Neural progenitor cell (in vitro differentiated cells): ENCODE measurements around the gene EPHA2. TPM values are rescaled to one million over a fixed set of nuclear protein-coding genes. Genes with fewer than 3 reads are reported as not detected.
A peak's percentile ranks its signal among the peaks of the same experiment; 100 is the strongest.

Experiments used
- DNase-seq: peaks from one replicate; pipeline ENCODE4 v3.0.0-alpha.2; 2016; ENCODE audit warnings: low spot score
- H2AFZ ChIP-seq: fragments of 200-600 bp; sonication (generic); replicated peaks from 2 replicates; pipeline ENCODE4 v1.6.1; 2016; ENCODE audit warnings: antibody characterized with exemption
- H3F3A ChIP-seq: fragments of 200-600 bp; sonication (generic); 2 replicates; pipeline ENCODE4 v1.6.1; 2016; ENCODE audit warnings: antibody characterized with exemption, low read depth
- H3K27ac ChIP-seq: fragments of 200-600 bp; sonication (generic); 2 replicates; pipeline ENCODE4 v1.5.1; 2016; ENCODE audit warnings: mild to moderate bottlenecking
- H3K27me3 ChIP-seq: fragments of 200-600 bp; sonication (generic); 2 replicates; pipeline ENCODE4 v1.6.1; 2016; ENCODE audit warnings: mild to moderate bottlenecking, moderate library complexity
- H3K36me3 ChIP-seq: fragments of 200-600 bp; sonication (generic); 2 replicates; pipeline ENCODE4 v1.5.1; 2016
- H3K4me1 ChIP-seq: fragments of 200-600 bp; sonication (generic); 2 replicates; pipeline ENCODE4 v1.6.1; 2016; ENCODE audit warnings: mixed run types
- H3K4me2 ChIP-seq: fragments of 200-600 bp; sonication (generic); 2 replicates; pipeline ENCODE4 v1.6.1; 2016
- H3K4me3 ChIP-seq: fragments of 200-600 bp; sonication (generic); 2 replicates; pipeline ENCODE4 v1.5.1; 2016
- H3K79me2 ChIP-seq: fragments of 200-600 bp; sonication (generic); 2 replicates; pipeline ENCODE4 v1.6.1; 2016; ENCODE audit warnings: low read depth
- H3K9ac ChIP-seq: fragments of 200-600 bp; sonication (generic); 2 replicates; pipeline ENCODE4 v1.6.1; 2016
- H3K9me3 ChIP-seq: fragments of 200-600 bp; sonication (generic); 2 replicates; pipeline ENCODE4 v1.5.1; 2016; ENCODE audit warnings: low read depth
- H4K20me1 ChIP-seq: fragments of 200-600 bp; sonication (generic); 2 replicates; pipeline ENCODE4 v1.6.1; 2016; ENCODE audit warnings: low read depth
- H3K27ac Mint-ChIP-seq: 3 replicates; pipeline ENCODE4 v1.8.0; 2021; ENCODE audit warnings: mixed read lengths
- H3K27me3 Mint-ChIP-seq: 2 replicates; pipeline ENCODE4 v1.8.0; 2022; ENCODE audit warnings: low read depth, mild to moderate bottlenecking, inconsistent platforms, moderate library complexity, mixed read lengths; ENCODE audit not compliant: insufficient read depth
- H3K36me3 Mint-ChIP-seq: 3 replicates; pipeline ENCODE4 v1.8.0; 2021; ENCODE audit warnings: mixed read lengths
- H3K4me1 Mint-ChIP-seq: 3 replicates; pipeline ENCODE4 v1.8.0; 2021; ENCODE audit warnings: mixed read lengths
- H3K4me3 Mint-ChIP-seq: 3 replicates; pipeline ENCODE4 v1.8.0; 2021; ENCODE audit warnings: mild to moderate bottlenecking, moderate library complexity, mixed read lengths
- H3K9me3 Mint-ChIP-seq: 3 replicates; pipeline ENCODE4 v1.8.0; 2020; ENCODE audit warnings: mixed read lengths
- CTCF ChIP-seq: fragments of 200-600 bp; sonication (generic); IDR thresholded peaks from 2 replicates; pipeline ENCODE4 v1.5.1; 2017; ENCODE audit warnings: antibody characterized with exemption, mild to moderate bottlenecking
- EZH2 ChIP-seq: fragments of 200-600 bp; sonication (generic); IDR thresholded peaks from 2 replicates; pipeline ENCODE4 v1.6.1; 2017; ENCODE audit warnings: antibody characterized with exemption, mild to moderate bottlenecking, moderate library complexity
- EZH2phosphoT487 ChIP-seq: fragments of 200-600 bp; sonication (generic); IDR thresholded peaks from 2 replicates; pipeline ENCODE4 v1.6.1; 2017; ENCODE audit warnings: antibody characterized with exemption
- total RNA-seq: library from RNA; depleted of rRNA; stranded (reverse); fragments of >200 nt; gene quantifications from 2 replicates; pipeline ENCODE4 v1.2.3, GENCODE V29; 2015; ENCODE audit warnings: low replicate concordance

The EPHA2 gene
- total RNA-seq, 1 donor from 2014 or later, result 14.9 TPM

DNA sequence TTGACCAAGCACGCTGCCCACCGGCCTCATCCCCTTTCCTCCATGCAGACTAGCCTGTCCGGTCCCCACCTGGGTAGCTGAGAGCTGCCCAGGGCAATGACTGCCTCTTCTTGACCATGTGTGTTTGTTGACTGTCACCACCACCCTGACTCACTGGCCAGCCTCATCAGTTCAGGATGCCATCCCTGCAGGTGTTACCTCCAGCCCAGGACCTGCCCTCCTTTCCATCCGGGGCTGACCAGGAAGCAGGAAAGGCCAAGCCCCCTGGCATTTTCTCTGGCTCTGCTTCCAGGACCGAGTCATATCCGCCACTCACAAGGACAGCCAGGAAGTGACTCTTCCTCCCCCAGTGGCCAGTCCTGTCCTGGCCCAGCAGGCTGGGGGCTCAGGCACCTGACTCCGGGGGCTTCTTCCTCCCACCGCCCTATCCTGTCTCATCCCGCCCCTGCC is 17.1 kb downstream of the EPHA2 start:
- Histone ChIP-seq H3K27me3 (no peaks in the 10 kb centered on the region), H3K9me3 (no peaks in the 10 kb centered on the region), H3F3A (peaks cover 21% of the 10 kb centered on the region), H4K20me1 (peaks cover 58% of the 10 kb centered on the region), H3K4me1 (peaks cover 31% of the 10 kb centered on the region), H3K36me3 (no peaks in the 10 kb centered on the region), H2AFZ (no peak overlapping the region), H3K79me2 (peaks cover 27% of the 10 kb centered on the region), H3K9ac (no peak overlapping the region), H3K27ac (no peak overlapping the region), H3K4me3 (no peak overlapping the region), H3K4me2 (no peak overlapping the region)
- Mint-ChIP-seq H3K4me3 (peak overlapping the region; percentile 54), H3K4me1 (peaks cover 34% of the 10 kb centered on the region), H3K9me3 (no peaks in the 10 kb centered on the region), H3K36me3 (peaks cover 21% of the 10 kb centered on the region), H3K27me3 (peaks cover 3% of the 10 kb centered on the region), H3K27ac (peak overlapping the region; percentile 55)
- TF ChIP-seq EZH2 (no peak), EZH2phosphoT487 (no peak), CTCF (no peak)
- no peak for DNase-seq

DNA sequence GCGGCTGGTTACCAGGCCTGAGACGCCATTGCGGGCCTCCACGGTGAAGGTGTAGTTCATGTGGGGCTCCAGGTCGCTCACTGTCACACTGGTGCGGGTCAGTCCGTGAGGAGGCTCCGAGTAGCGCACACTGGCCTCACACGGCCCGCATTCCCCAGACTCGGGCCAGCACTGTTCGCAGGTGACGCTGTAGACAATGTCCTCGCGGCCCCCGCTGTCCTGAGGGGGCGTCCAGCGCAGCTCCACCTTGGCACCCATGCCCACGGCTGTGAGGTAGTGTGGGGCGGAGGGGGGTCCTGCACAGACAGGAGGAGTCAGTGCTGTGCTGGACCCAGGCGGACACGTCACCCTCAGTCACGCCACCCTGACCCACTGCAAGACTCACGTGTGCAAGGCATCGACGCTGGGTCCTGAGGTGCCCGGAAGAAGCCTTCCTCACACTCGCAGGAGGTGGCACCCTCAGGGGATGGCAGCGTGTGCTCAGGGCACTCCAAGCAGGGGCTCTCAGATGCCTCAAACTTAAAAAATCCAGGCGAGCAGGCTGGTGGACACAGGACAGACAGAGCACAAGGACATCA is 17.9 kb downstream of the EPHA2 start:
- Histone ChIP-seq H3K79me2 (peaks cover 24% of the 10 kb centered on the region), H3K4me3 (no peak overlapping the region), H3K27ac (no peak overlapping the region), H3K27me3 (no peaks in the 10 kb centered on the region), H3K36me3 (no peaks in the 10 kb centered on the region), H3K4me1 (peaks cover 31% of the 10 kb centered on the region), H3K9me3 (no peaks in the 10 kb centered on the region), H3K4me2 (no peak overlapping the region), H3F3A (peaks cover 21% of the 10 kb centered on the region), H4K20me1 (peaks cover 50% of the 10 kb centered on the region), H3K9ac (no peak overlapping the region), H2AFZ (no peak overlapping the region)
- peaks cover 19% of the 10 kb centered on the region for H3K36me3 Mint-ChIP-seq
- DNase-seq, result no peak
- H3K27ac Mint-ChIP-seq, result no peak overlapping the region
- H3K9me3 Mint-ChIP-seq, result no peaks in the 10 kb centered on the region
- H3K4me1 Mint-ChIP-seq, result peaks cover 34% of the 10 kb centered on the region
- no peak overlapping the region for H3K4me3 Mint-ChIP-seq
- peaks cover 1% of the 10 kb centered on the region for H3K27me3 Mint-ChIP-seq
- TF ChIP-seq EZH2 (no peak), CTCF (no peak), EZH2phosphoT487 (no peak)

DNA sequence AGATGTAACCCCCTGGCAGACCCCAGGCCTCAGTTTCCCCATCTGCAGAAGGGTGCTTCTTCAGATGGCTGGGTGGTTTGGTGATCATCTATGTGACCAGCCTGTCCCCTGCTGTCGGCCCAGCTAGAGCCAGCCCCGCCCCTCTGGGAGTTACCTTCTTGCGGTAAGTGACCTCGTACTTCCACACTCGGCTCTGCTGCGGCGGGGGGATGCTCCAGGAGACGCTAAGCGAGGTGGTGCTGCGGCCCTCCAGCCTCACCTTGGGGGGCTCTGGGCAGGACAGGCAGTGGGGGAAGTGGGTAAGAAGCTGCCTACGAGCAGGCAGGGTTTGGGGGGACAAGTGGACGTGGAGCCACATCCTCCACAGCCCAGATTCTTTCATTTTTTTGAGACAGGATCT is 20.4 kb downstream of the EPHA2 start:
- Mint-ChIP-seq H3K27ac (no peak overlapping the region), H3K4me1 (peaks cover 15% of the 10 kb centered on the region), H3K4me3 (no peak overlapping the region), H3K9me3 (no peaks in the 10 kb centered on the region), H3K27me3 (peaks cover 2% of the 10 kb centered on the region), H3K36me3 (peaks cover 11% of the 10 kb centered on the region)
- H3K27me3 ChIP-seq, result no peaks in the 10 kb centered on the region
- no peak overlapping the region for H3K27ac ChIP-seq
- H2AFZ ChIP-seq, result no peak overlapping the region
- peaks cover 12% of the 10 kb centered on the region for H3K4me1 ChIP-seq
- no peaks in the 10 kb centered on the region for H3K9me3 ChIP-seq
- peaks cover 18% of the 10 kb centered on the region for H3K79me2 ChIP-seq
- no peak for DNase-seq
- H4K20me1 ChIP-seq, result peaks cover 30% of the 10 kb centered on the region
- H3K36me3 ChIP-seq, result no peaks in the 10 kb centered on the region
- peaks cover 2% of the 10 kb centered on the region for H3F3A ChIP-seq
- H3K4me2 ChIP-seq, result no peak overlapping the region
- no peak for TF ChIP-seq CTCF
- TF ChIP-seq EZH2, result no peak
- no peak for TF ChIP-seq EZH2phosphoT487
- H3K4me3 ChIP-seq, result no peak overlapping the region
- no peak overlapping the region for H3K9ac ChIP-seq
